HepG2 (cell line): ENCODE data around the gene NECTIN3. TPM values are rescaled to one million over a fixed set of nuclear protein-coding genes. Genes with fewer than 3 reads are reported as not detected.

Source experiments
- ATAC-seq: fragments of 200-7000 bp; cut with Tn5 transposase; 3 replicates; pipeline ENCODE4 v1.9.1; 2020; ENCODE audit warnings: mild to moderate bottlenecking, moderate library complexity
- BruUV-seq: library from RNA; stranded (reverse); fragments of 400-500 nt; replicated peaks from 2 replicates; lab custom pipeline; 2021; lab: Mats Ljungman, UMichigan
- CTCF ChIA-PET: fragments of 300-600 bp; formaldehyde crosslinking; extraction: SDS; loops from one replicate; lab custom pipeline; 2021; ENCODE audit warnings: low total read pairs, inconsistent platforms, low intra/inter-chr PET ratio; lab: Yijun Ruan, JAX
- POLR2A ChIA-PET: fragments of 350-600 bp; sonication (Branson Sonifier 250); formaldehyde crosslinking; loops from one replicate; lab custom pipeline; 2020; ENCODE audit warnings: antibody characterized with exemption, inconsistent platforms; lab: Yijun Ruan, JAX
- DNase-seq: peaks from one replicate; pipeline ENCODE4 v3.0.0-alpha.2; 2015; ENCODE audit warnings: low spot score
- FAIRE-seq: peaks from 3 replicates; lab custom pipeline; 2011; peaks lifted over from hg19 to GRCh38; lab: Jason Lieb, UNC
- H2AFZ ChIP-seq: one replicate; pipeline ENCODE4 v1.6.1; 2011; ENCODE audit warnings: low read length, inconsistent platforms
- H3K27ac ChIP-seq: fragments of 300-600 bp; 3 replicates; pipeline ENCODE4 v1.8.0; 2011; ENCODE audit warnings: mixed run types, mild to moderate bottlenecking, mixed read lengths, low read length, inconsistent platforms; ENCODE audit not compliant: insufficient read depth; ENCODE audit errors: extremely low read length
- H3K27me3 ChIP-seq, 2 experiments: fragments of 200-600 bp in 1 of 2; 2 replicates in 1 of 2; 3 replicates in 1 of 2; pipeline versions ENCODE4 v1.6.0 to v1.8.0; 2011; ENCODE audit warnings: low read length in 2 of 2, mild to moderate bottlenecking in 2 of 2, moderate library complexity in 2 of 2, inconsistent platforms in 1 of 2; ENCODE audit not compliant: insufficient read depth in 2 of 2, control insufficient read depth in 1 of 2
- H3K36me3 ChIP-seq, 2 experiments: fragments of 200-600 bp in 1 of 2; replicated peaks in 1 of 2; 2 replicates in 1 of 2; 3 replicates in 1 of 2; pipeline versions ENCODE4 v1.5.1 to v1.8.0; 2011; ENCODE audit warnings: low read length in 2 of 2, inconsistent platforms in 1 of 2; ENCODE audit not compliant: insufficient read depth in 2 of 2, control insufficient read depth in 1 of 2
- H3K4me1 ChIP-seq: 2 replicates; pipeline ENCODE4 v1.5.1; 2012; ENCODE audit warnings: low read length, inconsistent platforms; ENCODE audit not compliant: insufficient read depth
- H3K4me2 ChIP-seq: 2 replicates; pipeline ENCODE4 v1.6.0; 2011; ENCODE audit warnings: low read depth, low read length, inconsistent platforms
- H3K4me3 ChIP-seq, 3 experiments: fragments of 200-600 bp in 1 of 3; sonication (generic), shearing (Covaris generic) in 1 of 3; replicated peaks in 1 of 3; 2 replicates each; pipeline ENCODE4 v1.5.1; 2011 to 2016; ENCODE audit warnings: low read length in 3 of 3, inconsistent platforms in 2 of 3, low read depth in 2 of 3, mild to moderate bottlenecking in 2 of 3, control low read depth in 1 of 3, mixed read lengths in 1 of 3; ENCODE audit not compliant: insufficient read depth in 1 of 3
- H3K79me2 ChIP-seq: one replicate; pipeline ENCODE4 v1.6.1; 2011; ENCODE audit warnings: low read length, inconsistent platforms; ENCODE audit not compliant: insufficient read depth
- H3K9ac ChIP-seq: 2 replicates; pipeline ENCODE4 v1.6.0; 2011; ENCODE audit warnings: mild to moderate bottlenecking, low read depth, low read length, inconsistent platforms; ENCODE audit not compliant: insufficient read depth
- H3K9me3 ChIP-seq: 2 replicates; pipeline ENCODE4 v1.5.1; 2012; ENCODE audit warnings: mild to moderate bottlenecking, low read length
- H4K20me1 ChIP-seq: 2 replicates; pipeline ENCODE4 v1.6.0; 2011; ENCODE audit warnings: inconsistent platforms, mild to moderate bottlenecking, low read length, moderate library complexity; ENCODE audit not compliant: insufficient read depth
- DNMT1 ChIP-seq: sonication (generic); formaldehyde crosslinking; IDR thresholded peaks from 2 replicates; pipeline ENCODE4 v1.5.1; 2020; ENCODE audit warnings: mild to moderate bottlenecking, missing genetic modification reagents
- SIN3A ChIP-seq: IDR thresholded peaks from 2 replicates; pipeline ENCODE4 v1.6.1; 2011; ENCODE audit warnings: low read depth, mild to moderate bottlenecking, control low read depth, low read length, borderline replicate concordance
- TAF1 ChIP-seq: sonication (generic); formaldehyde crosslinking; IDR thresholded peaks from 2 replicates; pipeline ENCODE4 v1.4.0; 2020; ENCODE audit warnings: missing genetic modification reagents
- XBP1 ChIP-seq: sonication (generic); formaldehyde crosslinking; IDR thresholded peaks from 2 replicates; pipeline ENCODE4 v1.5.0; 2020; ENCODE audit warnings: missing genetic modification reagents
- ZFP62 ChIP-seq: sonication (generic); formaldehyde crosslinking; IDR thresholded peaks from 2 replicates; pipeline ENCODE4 v1.4.0; 2020; ENCODE audit warnings: missing genetic modification reagents
- ZIK1 ChIP-seq: sonication (generic); formaldehyde crosslinking; IDR thresholded peaks from 2 replicates; pipeline ENCODE4 v1.5.0; 2020; ENCODE audit warnings: mild to moderate bottlenecking, low read depth, missing genetic modification reagents, borderline replicate concordance
- ZNF260 ChIP-seq: sonication (generic); formaldehyde crosslinking; IDR thresholded peaks from 2 replicates; pipeline ENCODE4 v1.4.0; 2020; ENCODE audit warnings: missing genetic modification reagents, low read depth, mild to moderate bottlenecking, borderline replicate concordance
- ZNF335 ChIP-seq: sonication (generic); formaldehyde crosslinking; IDR thresholded peaks from 2 replicates; pipeline ENCODE4 v1.4.0; 2020; ENCODE audit warnings: missing genetic modification reagents
- ZNF33A ChIP-seq: sonication (generic); formaldehyde crosslinking; IDR thresholded peaks from 2 replicates; pipeline ENCODE4 v1.5.1; 2020; ENCODE audit warnings: missing genetic modification reagents, mild to moderate bottlenecking, moderate library complexity, borderline replicate concordance
- ZNF431 ChIP-seq: sonication (generic); formaldehyde crosslinking; IDR thresholded peaks from 2 replicates; pipeline ENCODE4 v1.9.0; 2022; ENCODE audit warnings: missing genetic modification reagents, low read depth, mild to moderate bottlenecking, borderline replicate concordance
- ZNF790 ChIP-seq: sonication (generic); formaldehyde crosslinking; IDR thresholded peaks from 2 replicates; pipeline ENCODE4 v1.8.0; 2022; ENCODE audit warnings: missing genetic modification reagents, mild to moderate bottlenecking, borderline replicate concordance
- WGBS: methylation state at CpG from one replicate; pipeline ENCODE4 v1.1.6; 2017; ENCODE audit warnings: low lambda C conversion rate; 5-methylcytosine and 5-hydroxymethylcytosine counted together
- in situ Hi-C: cut with HindIII; loops from 2 replicates; pipeline ENCODE4 v1.10.0; 2017; ENCODE audit warnings: low pct_unique_long_range_greater_than_20kb; ENCODE audit not compliant: extremely low pct_ligation_motif_present
- intact Hi-C: fragments of 100-400 bp; cut with micrococcal nuclease; formaldehyde crosslinking; loops from one replicate; pipeline ENCODE4 v1.10.0; 2022; ENCODE audit not compliant: unreplicated experiment
- polyA plus RNA-seq, 8 experiments: library from polyadenylated mRNA; depleted of rRNA in 3 of 8; stranded (reverse) in 7 of 8; unstranded in 1 of 8; fragments of >200 nt; fragmentation: Illumina TruSeq in 4 of 8; extraction: Trizol in 4 of 8; gene quantifications; 2 replicates each; pipeline versions ENCODE4 v1.2.1 to v1.2.3, GENCODE V29; 2011 to 2016; ENCODE audit warnings: low read depth in 4 of 8, missing spikeins in 1 of 8, mixed read lengths in 1 of 8; ENCODE audit not compliant: insufficient read depth in 1 of 8
- total RNA-seq, 5 experiments: library from RNA; depleted of rRNA; stranded (reverse); fragments of >200 nt; fragmentation: Illumina TruSeq; extraction: Trizol; gene quantifications; 2 replicates each; pipeline ENCODE4 v1.2.3, GENCODE V29; 2016; ENCODE audit warnings: low read depth in 1 of 5
- TF ChIP-seq, protein P1 (sequence below): sonication (generic); formaldehyde crosslinking; IDR thresholded peaks from 2 replicates; pipeline ENCODE4 v1.8.0; 2022; ENCODE audit warnings: mild to moderate bottlenecking, missing genetic modification reagents
- TF ChIP-seq, protein P2 (sequence below): IDR thresholded peaks from 2 replicates; pipeline ENCODE4 v1.6.1; 2012; ENCODE audit warnings: low read depth, low read length, improper control_type of control experiment

The NECTIN3 gene
- total and polyA plus RNA-seq, 2 of the 13 experiments (the other 11 are each of a cell fraction or from before 2014, with no cell fraction given) = 10.4 to 45.1 TPM

DNA sequence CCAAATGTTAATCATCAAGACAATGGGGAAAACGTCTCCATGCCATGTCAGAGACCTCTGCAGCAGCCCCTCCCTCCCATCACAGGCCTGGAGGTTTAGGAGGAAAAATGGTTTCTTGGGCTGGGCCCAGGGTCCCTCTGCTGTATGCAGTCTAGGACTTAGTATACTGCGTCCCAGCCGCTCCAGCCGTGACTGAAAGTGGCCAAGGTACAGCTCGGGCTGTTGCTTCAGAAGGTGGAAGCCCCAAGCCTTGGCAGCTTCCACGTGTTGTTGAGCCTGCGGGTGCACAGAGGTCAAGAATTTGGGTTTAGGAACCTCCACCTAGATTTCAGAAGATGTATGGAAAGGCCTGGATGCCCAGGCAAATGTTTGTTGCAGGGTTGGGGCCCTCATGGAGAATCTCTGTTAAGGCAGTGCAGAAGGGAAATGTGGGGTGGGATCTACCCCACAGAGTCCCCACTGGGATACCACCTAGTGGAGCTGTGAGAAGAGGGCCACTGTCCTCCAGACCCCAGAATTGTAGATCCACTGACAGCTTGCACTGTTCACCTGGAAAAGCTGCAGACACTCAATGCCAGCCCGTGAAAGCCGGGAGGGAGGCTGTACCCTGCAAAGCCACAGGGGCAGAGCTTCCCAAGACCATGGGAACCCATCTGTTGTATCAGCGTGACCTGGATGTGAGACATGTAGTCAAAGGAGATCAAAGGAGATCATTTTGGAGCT is 25.0 kb downstream of the NECTIN3 start:
- H4K20me1 ChIP-seq = no peaks in the 10 kb centered on the region
- ATAC-seq = no peak
- WGBS = 87% methylated on average over 3 of the region's 10 CpGs

More for the DNA sequence above, 25.0 kb downstream of the NECTIN3 start:
- Histone ChIP-seq H3K79me2 (peaks cover 46% of the 10 kb centered on the region), H3K4me3 (no peak overlapping the region), H3K9me3 (peaks cover 28% of the 10 kb centered on the region), H3K4me1 (peaks cover 8% of the 10 kb centered on the region; the same call in 1 of the 2 replicates), H3K4me2 (no peak overlapping the region), H3K36me3 (no peaks in the 10 kb centered on the region), H3K27ac (no peak overlapping the region), H2AFZ (no peak overlapping the region), H3K9ac (no peak overlapping the region), H3K27me3 (no peaks in the 10 kb centered on the region)
- CTCF ChIA-PET = no interaction called here
- FAIRE-seq = no peak
- intact Hi-C loops = no loop called here
- TF ChIP-seq ZNF431 (CRISPR knock-in tag) = no peak
- no peak for TF ChIP-seq ZNF790 (CRISPR knock-in tag)
- no peak for TF ChIP-seq ZNF335
- no peak for TF ChIP-seq ZFP62 (CRISPR knock-in tag)
- no peak for TF ChIP-seq ZNF260
- TF ChIP-seq TAF1 (CRISPR knock-in tag) = no peak
- TF ChIP-seq DNMT1 (CRISPR knock-in tag) = no peak
- TF ChIP-seq ZIK1 (CRISPR knock-in tag) = no peak
- TF ChIP-seq XBP1 (CRISPR knock-in tag) = no peak
- no peak for TF ChIP-seq ZNF33A (CRISPR knock-in tag)
- TF ChIP-seq, protein P1, sequence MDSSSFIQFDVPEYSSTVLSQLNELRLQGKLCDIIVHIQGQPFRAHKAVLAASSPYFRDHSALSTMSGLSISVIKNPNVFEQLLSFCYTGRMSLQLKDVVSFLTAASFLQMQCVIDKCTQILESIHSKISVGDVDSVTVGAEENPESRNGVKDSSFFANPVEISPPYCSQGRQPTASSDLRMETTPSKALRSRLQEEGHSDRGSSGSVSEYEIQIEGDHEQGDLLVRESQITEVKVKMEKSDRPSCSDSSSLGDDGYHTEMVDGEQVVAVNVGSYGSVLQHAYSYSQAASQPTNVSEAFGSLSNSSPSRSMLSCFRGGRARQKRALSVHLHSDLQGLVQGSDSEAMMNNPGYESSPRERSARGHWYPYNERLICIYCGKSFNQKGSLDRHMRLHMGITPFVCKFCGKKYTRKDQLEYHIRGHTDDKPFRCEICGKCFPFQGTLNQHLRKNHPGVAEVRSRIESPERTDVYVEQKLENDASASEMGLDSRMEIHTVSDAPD (CRISPR knock-in tag) = no peak
- TF ChIP-seq, protein P2, sequence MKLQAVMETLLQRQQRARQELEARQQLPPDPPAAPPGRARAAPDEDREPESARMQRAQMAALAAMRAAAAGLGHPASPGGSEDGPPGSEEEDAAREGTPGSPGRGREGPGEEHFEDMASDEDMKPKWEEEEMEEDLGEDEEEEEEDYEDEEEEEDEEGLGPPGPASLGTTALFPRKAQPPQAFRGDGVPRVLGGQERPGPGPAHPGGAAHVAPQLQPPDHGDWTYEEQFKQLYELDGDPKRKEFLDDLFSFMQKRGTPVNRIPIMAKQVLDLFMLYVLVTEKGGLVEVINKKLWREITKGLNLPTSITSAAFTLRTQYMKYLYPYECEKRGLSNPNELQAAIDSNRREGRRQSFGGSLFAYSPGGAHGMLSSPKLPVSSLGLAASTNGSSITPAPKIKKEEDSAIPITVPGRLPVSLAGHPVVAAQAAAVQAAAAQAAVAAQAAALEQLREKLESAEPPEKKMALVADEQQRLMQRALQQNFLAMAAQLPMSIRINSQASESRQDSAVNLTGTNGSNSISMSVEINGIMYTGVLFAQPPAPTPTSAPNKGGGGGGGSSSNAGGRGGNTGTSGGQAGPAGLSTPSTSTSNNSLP = no peak
- no peak for TF ChIP-seq SIN3A
- in situ Hi-C loops = no loop called here
- DNase-seq = no peak
- POLR2A ChIA-PET = no interaction called here
- no TSS peak for BruUV-seq
